GM21619 (cell line): ENCODE measurements around the gene PHF13.

Source experiments
- ATAC-seq: cut with Tn5 transposase; IDR thresholded peaks from one replicate; pipeline ENCODE4 v1.9.1; 2021; ENCODE audit not compliant: unreplicated experiment

The PHF13 gene

GRCh38 chr1:6601049-6601922, 12.2 kb upstream of the PHF13 start:
- ATAC-seq, result peak; percentile 35

GRCh38 chr1:6601923-6602668, 11.4 kb upstream of the PHF13 start:
- peak; percentile 34 for ATAC-seq

- peak; percentile 46 for ATAC-seq
Observed at GRCh38 chr1:6602669-6603237, 10.8 kb upstream of the PHF13 start, which contains the start of gene KLHL21. TSS of gene KLHL21 (minus strand) at chr1:6602869. CDS start at chr1:6602817, 52 bp downstream.

GRCh38 chr1:6603238-6603914, 10.2 kb upstream of the PHF13 start:
- ATAC-seq, result peak; percentile 31

- ATAC-seq, result no peak
Observed at GRCh38 chr1:6603915-6604558, 9.5 kb upstream of the PHF13 start.

- ATAC-seq, result peak; percentile 34
Observed at GRCh38 chr1:6612641-6613360, 730 bp upstream of the PHF13 start.

- no peak for ATAC-seq
Observed at GRCh38 chr1:6614019-6614928, 743 bp downstream of the PHF13 start.

GRCh38 chr1:6614929-6615785, 1.6 kb downstream of the PHF13 start:
- ATAC-seq, result no peak

- no peak for ATAC-seq
Observed at GRCh38 chr1:6619045-6619444, 5.5 kb downstream of the PHF13 start.

- no peak for ATAC-seq
Observed at GRCh38 chr1:6621429-6622391, 8.2 kb downstream of the PHF13 start.

- ATAC-seq, result no peak
Observed at GRCh38 chr1:6622396-6623152, 9.0 kb downstream of the PHF13 start.

GRCh38 chr1:6623269-6623965, 9.9 kb downstream of the PHF13 start:
- no peak for ATAC-seq

- ATAC-seq, result peak; percentile 80
Observed at GRCh38 chr1:6624710-6625583, 11.4 kb downstream of the PHF13 start, which contains the start of gene THAP3. TSS of gene THAP3 (plus strand) at chr1:6624868. CDS start at chr1:6625219, 351 bp downstream.

GRCh38 chr1:6625584-6626149, 12.1 kb downstream of the PHF13 start:
- no peak for ATAC-seq
